Naive thymus-derived CD4-positive, alpha-beta T cell (primary cell): ENCODE measurements around the gene DROSHA. TPM values are rescaled to one million over a fixed set of nuclear protein-coding genes. Genes with fewer than 3 reads are reported as not detected.
A peak's percentile ranks its signal among the peaks of the same experiment; 100 is the strongest.

Source experiments
- ATAC-seq: fragments of 150-1000 bp; cut with Tn5 transposase; 2 replicates; pipeline ENCODE4 v1.10.0; 2021; ENCODE audit warnings: mild to moderate bottlenecking, moderate library complexity
- CTCF ChIA-PET: fragments of 350-600 bp; sonication (Branson Sonifier 250); formaldehyde crosslinking; loops from one replicate; lab custom pipeline; 2021; ENCODE audit warnings: antibody characterized with exemption; lab: Charles Lee
- POLR2A ChIA-PET: fragments of 350-600 bp; sonication (Branson Sonifier 250); formaldehyde crosslinking; loops from one replicate; lab custom pipeline; 2021; ENCODE audit warnings: antibody characterized with exemption, inconsistent platforms; lab: Charles Lee
- DNase-seq, 9 donors: peaks; one replicate each; pipeline versions ENCODE4 v3.0.0 to v3.0.0-alpha.2; 2020 to 2022; ENCODE audit warnings: mixed read lengths in 1 of 9
- H3K27ac ChIP-seq: one replicate; pipeline ENCODE4 v1.7.0; 2013; ENCODE audit warnings: mild to moderate bottlenecking, low read depth, low read length, moderate library complexity
- H3K27me3 ChIP-seq, 2 donors: one replicate each; pipeline ENCODE4 v1.7.0; 2013; ENCODE audit warnings: low read length in 2 of 2, mild to moderate bottlenecking in 2 of 2, moderate library complexity in 2 of 2; ENCODE audit not compliant: control insufficient read depth in 2 of 2, insufficient read depth in 2 of 2
- H3K36me3 ChIP-seq, 3 experiments: 1 replicate in 2 of 3; 2 replicates in 1 of 3; pipeline ENCODE4 v1.7.0; 2013; ENCODE audit warnings: low read length in 3 of 3, mild to moderate bottlenecking in 3 of 3, moderate library complexity in 1 of 3; ENCODE audit not compliant: insufficient read depth in 3 of 3, control insufficient read depth in 2 of 3
- H3K4me1 ChIP-seq, 2 donors: one replicate each; pipeline ENCODE4 v1.7.0; 2013; ENCODE audit warnings: low read length in 2 of 2, mild to moderate bottlenecking in 2 of 2, moderate library complexity in 1 of 2; ENCODE audit not compliant: control insufficient read depth in 2 of 2, insufficient read depth in 2 of 2
- H3K4me3 ChIP-seq: 2 replicates; pipeline ENCODE4 v1.7.0; 2013; ENCODE audit warnings: mild to moderate bottlenecking, low read length
- H3K9me3 ChIP-seq, 3 experiments: 1 replicate in 2 of 3; 2 replicates in 1 of 3; pipeline ENCODE4 v1.7.0; 2013; ENCODE audit warnings: low read length in 3 of 3; ENCODE audit not compliant: control insufficient read depth in 2 of 3
- H3K27ac Mint-ChIP-seq, 9 donors: one replicate each; pipeline ENCODE4 v1.8.0; 2020 to 2022; ENCODE audit warnings: mixed read lengths in 9 of 9, mild to moderate bottlenecking in 8 of 9, moderate library complexity in 5 of 9, inconsistent platforms in 2 of 9
- H3K27me3 Mint-ChIP-seq, 5 donors: one replicate each; pipeline ENCODE4 v1.8.0; 2021 to 2022; ENCODE audit warnings: mixed read lengths in 5 of 5, mild to moderate bottlenecking in 1 of 5
- H3K36me3 Mint-ChIP-seq, 5 donors: one replicate each; pipeline ENCODE4 v1.8.0; 2020 to 2022; ENCODE audit warnings: mixed read lengths in 5 of 5, mild to moderate bottlenecking in 3 of 5, inconsistent platforms in 1 of 5
- H3K4me1 Mint-ChIP-seq, 7 donors: one replicate each; pipeline ENCODE4 v1.8.0; 2020 to 2022; ENCODE audit warnings: mixed read lengths in 7 of 7, mild to moderate bottlenecking in 3 of 7, inconsistent platforms in 1 of 7
- H3K4me3 Mint-ChIP-seq, 10 donors: one replicate each; pipeline ENCODE4 v1.8.0; 2020 to 2022; ENCODE audit warnings: mild to moderate bottlenecking in 10 of 10, mixed read lengths in 10 of 10, moderate library complexity in 6 of 10, inconsistent platforms in 2 of 10
- H3K9me3 Mint-ChIP-seq, 11 donors: one replicate each; pipeline ENCODE4 v1.8.0; 2020 to 2022; ENCODE audit warnings: mixed read lengths in 11 of 11, mild to moderate bottlenecking in 4 of 11, inconsistent platforms in 1 of 11, moderate library complexity in 1 of 11
- intact Hi-C, 2 donors: fragments of 100-400 bp; cut with micrococcal nuclease; formaldehyde crosslinking; loops; one replicate each; pipeline ENCODE4 v1.15.1; 2023
- polyA plus RNA-seq, 2 donors: library from polyadenylated mRNA; unstranded; fragments of 300-500 nt; fragmentation: Illumina TruSeq; gene quantifications; one replicate each; pipeline ENCODE4 v1.2.3, GENCODE V29; 2021
- total RNA-seq, 6 experiments: library from RNA in 5 of 6; stranded (reverse) in 5 of 6; gene quantifications; 1 replicate in 5 of 6; 2 replicates in 1 of 6; pipeline ENCODE4 v1.2.3 and lab custom pipeline; 2021 to 2026

DROSHA gene
- total and polyA plus RNA-seq, 7 experiments from 2014 or later, result 11.2 to 92.0 (median 61.8) TPM

- Histone ChIP-seq H3K9me3 (no peaks in the 10 kb centered on the region), H3K4me1 (no peaks in the 10 kb centered on the region), H3K27ac (no peak overlapping the region), H3K27me3 (no peaks in the 10 kb centered on the region), H3K36me3 (peaks cover 0 to 23% (median 11%) of the 10 kb centered on the region in 3 experiments), H3K4me3 (no peak overlapping the region)
- no peak for DNase-seq
- Mint-ChIP-seq H3K9me3 (peaks cover 0 to 4% (median 0%) of the 10 kb centered on the region in 11 donors), H3K36me3 (peaks cover 17 to 67% (median 46%) of the 10 kb centered on the region in 5 donors), H3K27ac (no peak overlapping the region), H3K4me3 (no peak overlapping the region), H3K27me3 (no peaks in the 10 kb centered on the region), H3K4me1 (no peaks in the 10 kb centered on the region)
- POLR2A ChIA-PET, result no interaction called here
- CTCF ChIA-PET, result no interaction called here
- ATAC-seq, result no peak
- intact Hi-C loops, result no loop called here
These were observed 53.9 kb downstream of the DROSHA start for GRCh38 chr5:31477971-31478370.

- no peaks in the 10 kb centered on the region for H3K4me1 ChIP-seq
- no peak overlapping the region for H3K27ac Mint-ChIP-seq
- H3K36me3 Mint-ChIP-seq, result peaks cover 17 to 71% (median 50%) of the 10 kb centered on the region in 5 donors
These were observed 54.4 kb downstream of the DROSHA start for GRCh38 chr5:31477516-31477915.

GRCh38 chr5:31476738-31477141, 55.2 kb downstream of the DROSHA start:
- DNase-seq, result no peak
- no peaks in the 10 kb centered on the region for H3K9me3 ChIP-seq
- H3K4me1 ChIP-seq, result no peaks in the 10 kb centered on the region
- no peak overlapping the region for H3K4me3 ChIP-seq
- POLR2A ChIA-PET, result no interaction called here
- Mint-ChIP-seq H3K9me3 (peaks cover 0 to 4% (median 0%) of the 10 kb centered on the region in 11 donors), H3K4me1 (no peaks in the 10 kb centered on the region), H3K27me3 (no peaks in the 10 kb centered on the region), H3K36me3 (peaks cover 14 to 70% (median 49%) of the 10 kb centered on the region in 5 donors), H3K4me3 (no peak overlapping the region), H3K27ac (no peak overlapping the region)
- no peaks in the 10 kb centered on the region for H3K27me3 ChIP-seq
- ATAC-seq, result no peak
- intact Hi-C loops, result no loop called here
- CTCF ChIA-PET, result no interaction called here
- peaks cover 0 to 15% (median 4%) of the 10 kb centered on the region in 3 experiments for H3K36me3 ChIP-seq
- no peak overlapping the region for H3K27ac ChIP-seq

More at GRCh38 chr5:31477516-31477915, 54.4 kb downstream of the DROSHA start:
- Histone ChIP-seq H3K36me3 (peaks cover 0 to 23% (median 11%) of the 10 kb centered on the region in 3 experiments), H3K9me3 (no peaks in the 10 kb centered on the region), H3K27ac (no peak overlapping the region), H3K4me3 (no peak overlapping the region), H3K27me3 (no peaks in the 10 kb centered on the region)
- H3K27me3 Mint-ChIP-seq, result no peaks in the 10 kb centered on the region
- peaks cover 0 to 4% (median 0%) of the 10 kb centered on the region in 11 donors for H3K9me3 Mint-ChIP-seq
- CTCF ChIA-PET, result no interaction called here
- DNase-seq, result no peak
- no peak for ATAC-seq
- no peak overlapping the region for H3K4me3 Mint-ChIP-seq
- POLR2A ChIA-PET, result no interaction called here
- intact Hi-C loops, result no loop called here
- no peaks in the 10 kb centered on the region for H3K4me1 Mint-ChIP-seq

DNA sequence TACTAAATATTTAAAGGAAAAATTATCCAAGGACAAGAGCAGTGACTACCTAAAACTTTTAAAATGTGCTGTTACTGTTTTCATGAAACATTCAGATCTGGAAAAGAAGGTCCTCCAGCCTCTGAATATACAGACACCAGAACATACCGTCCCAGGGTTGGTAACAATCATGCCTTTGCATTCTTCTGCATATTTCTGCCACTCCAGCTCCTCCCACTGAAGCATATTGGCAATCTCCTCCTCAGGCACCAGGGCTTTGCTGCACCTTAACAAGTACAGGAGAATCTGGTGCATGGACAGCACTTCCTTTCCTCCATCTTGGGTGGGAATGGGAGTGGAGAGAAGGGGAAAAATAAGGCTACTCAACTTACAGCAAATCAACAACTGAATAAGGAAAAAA, 60.0 kb downstream of the DROSHA start:
- Histone ChIP-seq H3K27ac (no peak overlapping the region), H3K4me1 (no peaks in the 10 kb centered on the region), H3K4me3 (no peak overlapping the region), H3K27me3 (no peaks in the 10 kb centered on the region), H3K9me3 (no peaks in the 10 kb centered on the region), H3K36me3 (peaks cover 0 to 23% (median 0%) of the 10 kb centered on the region in 3 experiments)
- ATAC-seq (no peak), DNase-seq (no peak)
- H3K4me1 Mint-ChIP-seq, result no peaks in the 10 kb centered on the region
- no peak overlapping the region for H3K4me3 Mint-ChIP-seq
- ChIA-PET CTCF (no interaction called here), POLR2A (no interaction called here)
- intact Hi-C loops, result no loop called here
- H3K9me3 Mint-ChIP-seq, result peaks cover 0 to 4% (median 0%) of the 10 kb centered on the region in 11 donors
- H3K36me3 Mint-ChIP-seq, result peaks cover 16 to 79% (median 58%) of the 10 kb centered on the region in 5 donors
- peak overlapping the region in 1 of 9 donors; percentile 19 for H3K27ac Mint-ChIP-seq
- no peaks in the 10 kb centered on the region for H3K27me3 Mint-ChIP-seq

DNA sequence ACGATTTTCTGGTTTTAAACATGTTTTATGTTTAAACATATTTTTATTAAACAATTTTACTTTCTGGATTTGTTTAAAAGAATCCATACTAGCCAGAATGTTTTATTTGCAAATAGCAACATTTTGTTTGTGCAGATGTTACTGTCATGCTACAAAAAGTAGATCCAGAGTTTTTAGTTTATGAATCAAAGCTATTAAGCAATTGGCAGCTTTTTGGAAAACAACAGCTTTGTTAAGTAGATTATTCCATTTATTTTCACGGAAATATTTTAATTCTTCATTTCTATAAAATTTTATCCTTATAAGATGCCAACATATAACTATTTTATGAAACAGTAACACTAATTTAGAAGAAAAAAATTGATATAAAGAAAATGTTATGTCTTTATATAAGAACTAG, 60.9 kb downstream of the DROSHA start:
- Histone ChIP-seq H3K4me1 (no peaks in the 10 kb centered on the region), H3K27me3 (no peaks in the 10 kb centered on the region), H3K9me3 (no peaks in the 10 kb centered on the region), H3K27ac (no peak overlapping the region), H3K36me3 (peaks cover 0 to 32% (median 5%) of the 10 kb centered on the region in 3 experiments), H3K4me3 (no peak overlapping the region)
- Mint-ChIP-seq H3K4me1 (no peaks in the 10 kb centered on the region), H3K4me3 (no peak overlapping the region), H3K36me3 (peaks cover 16 to 79% (median 65%) of the 10 kb centered on the region in 5 donors), H3K9me3 (peaks cover 0 to 4% (median 1%) of the 10 kb centered on the region in 11 donors), H3K27ac (no peak overlapping the region), H3K27me3 (no peaks in the 10 kb centered on the region)
- intact Hi-C loops, result no loop called here
- CTCF ChIA-PET, result no interaction called here
- POLR2A ChIA-PET, result no interaction called here
- no peak for DNase-seq
- no peak for ATAC-seq

- intact Hi-C loops, result no loop called here
- H3K4me3 Mint-ChIP-seq, result no peak overlapping the region
- ATAC-seq (no peak), DNase-seq (no peak)
- no peaks in the 10 kb centered on the region for H3K27me3 Mint-ChIP-seq
- peaks cover 17 to 79% (median 67%) of the 10 kb centered on the region in 5 donors for H3K36me3 Mint-ChIP-seq
- POLR2A ChIA-PET, result no interaction called here
- H3K4me1 Mint-ChIP-seq, result no peaks in the 10 kb centered on the region
- Histone ChIP-seq H3K9me3 (no peaks in the 10 kb centered on the region), H3K27ac (no peak overlapping the region), H3K27me3 (no peaks in the 10 kb centered on the region), H3K36me3 (peaks cover 0 to 35% (median 6%) of the 10 kb centered on the region in 3 experiments), H3K4me3 (no peak overlapping the region), H3K4me1 (no peaks in the 10 kb centered on the region)
- no peak overlapping the region for H3K27ac Mint-ChIP-seq
- CTCF ChIA-PET, result no interaction called here
- H3K9me3 Mint-ChIP-seq, result peaks cover 0 to 7% (median 2%) of the 10 kb centered on the region in 11 donors
These were observed 61.3 kb downstream of the DROSHA start for GRCh38 chr5:31470608-31471007.

DNA sequence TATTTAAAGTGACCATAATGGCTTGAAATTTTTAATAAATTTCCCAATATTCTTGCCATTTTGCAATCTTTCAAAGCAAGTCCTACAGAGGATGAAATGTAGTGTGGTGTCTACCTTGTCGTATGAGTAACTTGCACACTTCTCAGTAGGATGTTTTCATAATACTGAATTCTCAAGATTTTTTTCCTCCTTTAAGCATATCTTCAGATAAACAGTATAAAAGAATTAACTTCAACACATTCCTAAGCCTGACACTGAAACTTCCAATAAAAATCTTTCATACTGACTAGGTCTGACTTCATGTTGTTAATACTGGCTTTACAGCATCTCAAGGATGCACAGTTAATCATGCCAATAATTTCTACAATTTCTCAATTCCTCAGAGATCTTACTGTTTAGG, 62.0 kb downstream of the DROSHA start:
- no peak for ATAC-seq
- POLR2A ChIA-PET, result no interaction called here
- Mint-ChIP-seq H3K9me3 (peaks cover 0 to 10% (median 4%) of the 10 kb centered on the region in 11 donors), H3K4me3 (no peak overlapping the region), H3K36me3 (peaks cover 25 to 81% (median 68%) of the 10 kb centered on the region in 5 donors), H3K27me3 (no peaks in the 10 kb centered on the region), H3K27ac (peak overlapping the region in 1 of 9 donors; percentile 19), H3K4me1 (no peaks in the 10 kb centered on the region)
- H3K27ac ChIP-seq, result no peak overlapping the region
- peaks cover 0 to 2% (median 0%) of the 10 kb centered on the region in 3 experiments for H3K9me3 ChIP-seq
- CTCF ChIA-PET, result no interaction called here
- intact Hi-C loops, result no loop called here
- peaks cover 0 to 38% (median 6%) of the 10 kb centered on the region in 3 experiments for H3K36me3 ChIP-seq
- H3K4me3 ChIP-seq, result no peak overlapping the region
- no peaks in the 10 kb centered on the region for H3K4me1 ChIP-seq
- DNase-seq, result no peak
- no peaks in the 10 kb centered on the region for H3K27me3 ChIP-seq
